Stimulated activated CD4-positive, alpha-beta T cell treated with anti-CD3 and anti-CD28 coated beads, Interleukin-4, amount 100 ng/mL, for 48 hours (primary cell): Measurements from ENCODE around the gene KLK3.
"Not testable (repeated sequence)": the region's sequence is repeated elsewhere in the genome, so short reads cannot be mapped to it uniquely, and the experiment has no call there.

Experiments used
- DNase-seq, 2 donors: peaks; one replicate each; pipeline ENCODE4 v3.0.0-alpha.2; 2020; ENCODE audit warnings: low read depth in 2 of 2

KLK3 gene

DNA sequence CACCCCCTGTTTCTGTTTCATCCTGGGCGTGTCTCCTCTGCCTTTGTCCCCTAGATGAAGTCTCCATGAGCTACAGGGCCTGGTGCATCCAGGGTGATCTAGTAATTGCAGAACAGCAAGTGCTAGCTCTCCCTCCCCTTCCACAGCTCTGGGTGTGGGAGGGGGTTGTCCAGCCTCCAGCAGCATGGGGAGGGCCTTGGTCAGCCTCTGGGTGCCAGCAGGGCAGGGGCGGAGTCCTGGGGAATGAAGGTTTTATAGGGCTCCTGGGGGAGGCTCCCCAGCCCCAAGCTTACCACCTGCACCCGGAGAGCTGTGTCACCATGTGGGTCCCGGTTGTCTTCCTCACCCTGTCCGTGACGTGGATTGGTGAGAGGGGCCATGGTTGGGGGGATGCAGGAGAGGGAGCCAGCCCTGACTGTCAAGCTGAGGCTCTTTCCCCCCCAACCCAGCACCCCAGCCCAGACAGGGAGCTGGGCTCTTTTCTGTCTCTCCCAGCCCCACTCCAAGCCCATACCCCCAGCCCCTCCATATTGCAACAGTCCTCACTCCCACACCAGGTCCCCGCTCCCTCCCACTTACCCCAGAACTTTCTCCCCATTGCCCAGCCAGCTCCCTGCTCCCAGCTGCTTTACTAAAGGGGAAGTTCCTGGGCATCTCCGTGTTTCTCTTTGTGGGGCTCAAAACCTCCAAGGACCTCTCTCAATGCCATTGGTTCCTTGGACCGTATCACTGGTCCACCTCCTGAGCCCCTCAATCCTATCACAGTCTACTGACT, at the start of gene KLK3:
Gene KLK3, plus strand, starts transcription at position 280 of the 775 bp plus-strand sequence. Its CDS starts 41 bp downstream, at position 321.
- no peak for DNase-seq

DNA sequence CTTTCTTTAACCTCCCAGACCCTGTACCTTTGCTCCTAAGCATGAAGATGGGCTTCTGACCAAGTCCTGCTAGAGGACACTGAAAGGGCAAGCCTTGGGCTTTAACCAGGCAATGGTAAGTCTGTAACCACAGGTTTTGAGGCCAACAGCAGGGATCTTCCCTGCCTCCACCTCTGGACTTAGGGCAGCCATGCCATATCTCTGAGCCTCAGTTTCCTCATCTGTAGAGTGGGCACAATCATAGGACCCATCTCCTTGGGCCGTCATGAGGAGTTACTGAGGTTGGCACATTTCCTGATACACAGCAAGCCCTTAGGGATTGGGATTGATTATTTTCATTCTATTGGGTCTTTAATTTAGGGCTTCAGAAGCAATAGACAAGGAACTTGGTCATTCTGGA, 45.9 kb upstream of the KLK3 start:
- DNase-seq: no peak

DNA sequence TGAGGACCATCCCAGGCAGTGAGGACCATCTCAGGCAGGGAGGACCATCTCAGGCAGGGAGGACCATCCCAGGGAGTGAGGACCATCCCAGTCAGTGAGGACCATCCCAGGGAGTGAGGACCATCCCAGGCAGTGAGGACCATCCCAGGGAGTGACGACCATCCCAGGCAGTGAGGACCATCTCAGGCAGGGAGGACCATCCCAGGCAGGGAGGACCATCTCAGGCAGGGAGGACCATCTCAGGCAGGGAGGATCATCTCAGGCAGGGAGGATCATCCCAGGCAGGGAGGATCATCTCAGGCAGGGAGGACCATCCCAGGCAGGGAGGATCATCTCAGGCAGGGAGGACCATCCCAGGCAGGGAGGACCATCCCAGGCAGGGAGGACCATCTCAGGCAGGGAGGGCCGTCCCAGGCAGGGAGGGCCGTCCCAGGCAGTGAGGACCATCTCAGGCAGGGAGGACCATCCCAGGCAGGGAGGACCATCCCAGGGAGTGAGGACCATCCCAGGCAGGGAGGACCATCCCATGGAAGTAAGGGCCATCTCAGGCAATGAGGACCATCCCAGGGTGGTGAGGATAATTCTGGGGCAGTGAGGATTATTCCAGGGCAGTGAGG, 43.0 kb upstream of the KLK3 start:
- DNase-seq: not testable (repeated sequence)

DNA sequence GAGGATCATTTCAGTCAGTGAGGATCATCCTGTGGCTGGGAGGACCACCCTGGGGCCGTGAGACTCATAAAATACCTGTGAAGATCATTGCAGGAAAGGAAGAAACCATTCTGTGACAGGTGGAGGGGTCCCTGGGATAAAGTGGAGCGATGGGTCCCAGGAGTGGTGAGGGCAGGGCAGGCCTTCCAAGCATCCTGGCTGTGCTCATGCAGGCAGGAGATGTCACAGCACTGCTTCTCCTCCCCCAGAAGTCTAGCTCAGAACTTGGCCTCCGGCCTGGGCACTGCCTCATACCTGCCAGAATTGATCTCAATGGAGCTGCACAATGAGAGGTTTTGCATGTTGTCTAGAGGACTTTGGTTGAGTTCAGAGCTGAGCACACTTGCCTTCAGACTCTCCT, 42.2 kb upstream of the KLK3 start:
- no peak for DNase-seq

DNA sequence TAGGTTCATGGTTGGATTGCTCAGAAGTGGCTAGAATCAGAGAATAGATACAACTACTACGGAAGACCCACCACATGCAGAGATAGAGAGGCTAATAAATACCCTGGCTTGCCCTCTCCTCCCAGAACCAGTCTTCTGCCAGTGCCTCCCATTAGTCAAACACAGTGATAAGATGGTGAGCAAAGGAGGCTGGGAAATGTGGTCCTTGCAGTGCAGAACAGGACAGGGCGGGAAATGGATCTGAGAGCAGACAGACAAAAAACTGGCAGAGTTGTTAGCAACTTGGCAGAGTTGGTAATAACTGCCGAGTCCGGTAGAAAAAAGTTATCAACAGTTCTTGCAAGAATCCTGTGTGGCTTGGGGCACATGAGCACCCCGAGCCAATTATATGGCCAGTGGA, 39.8 kb upstream of the KLK3 start:
- DNase-seq: no peak

DNA sequence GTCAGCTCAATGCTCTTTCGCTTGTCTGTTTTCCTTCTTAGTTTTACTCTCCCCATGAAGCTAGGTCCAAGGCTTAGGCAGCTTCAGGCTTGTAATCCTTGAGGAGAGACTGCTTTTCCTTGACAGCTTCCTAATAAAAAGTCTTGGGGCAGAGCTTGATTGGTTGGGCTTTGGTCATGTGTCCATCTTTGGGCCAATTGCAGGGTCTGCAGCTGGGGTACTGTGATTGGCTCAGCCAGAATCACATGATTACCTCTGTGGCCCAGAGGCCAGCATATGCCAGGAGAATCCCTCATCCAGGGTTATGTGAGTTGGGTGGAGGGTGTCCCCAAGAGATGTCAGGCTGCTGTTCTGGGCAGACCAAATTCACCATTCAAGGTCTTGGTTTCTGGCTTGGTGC, 39.3 kb upstream of the KLK3 start:
- no peak for DNase-seq

DNA sequence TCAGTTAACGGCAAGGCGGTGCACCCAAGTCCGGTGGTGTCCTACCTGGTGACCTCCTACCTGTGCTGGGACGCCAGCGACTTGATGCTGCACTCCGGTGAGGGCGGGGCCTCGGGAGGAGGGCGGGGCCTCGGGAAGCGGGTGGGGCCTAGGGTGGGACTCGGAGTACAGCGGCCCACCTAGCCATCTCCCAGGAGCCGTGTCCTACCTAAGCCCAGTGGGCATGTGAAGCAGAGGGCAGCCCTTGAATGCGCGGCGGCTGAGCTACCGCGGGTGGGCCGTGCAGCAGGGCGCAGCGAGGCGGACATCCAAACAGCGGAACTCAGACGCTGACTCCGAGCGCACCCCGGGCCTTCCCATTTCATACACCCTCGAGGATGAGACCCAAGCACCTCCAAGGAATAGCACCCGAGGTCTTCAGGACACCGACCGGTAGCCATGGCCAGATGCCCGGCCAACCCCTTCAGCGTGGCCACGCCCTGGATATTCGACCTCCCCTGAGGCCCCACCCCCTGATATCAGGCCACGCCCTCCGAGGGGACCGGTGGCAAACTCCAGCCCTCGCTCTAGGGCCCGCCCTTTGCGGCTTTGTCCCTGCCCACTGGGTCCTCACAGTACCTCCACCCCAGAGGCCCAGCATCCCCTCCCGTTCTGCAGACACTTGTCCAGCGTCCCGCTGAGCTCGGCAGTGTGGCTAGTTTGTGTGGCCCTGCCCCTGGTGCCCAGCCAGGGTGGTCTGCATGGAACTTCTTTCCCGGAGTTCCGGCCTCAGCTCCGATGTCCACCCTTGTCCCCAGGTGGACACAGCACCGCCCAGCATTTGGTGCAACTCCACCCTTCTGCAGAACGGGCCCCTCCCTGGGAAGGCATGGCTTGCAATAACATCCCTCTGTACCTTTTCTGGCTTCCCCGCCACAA, 36.5 kb upstream of the KLK3 start:
- peak; percentile 59 to 67 for DNase-seq

DNA sequence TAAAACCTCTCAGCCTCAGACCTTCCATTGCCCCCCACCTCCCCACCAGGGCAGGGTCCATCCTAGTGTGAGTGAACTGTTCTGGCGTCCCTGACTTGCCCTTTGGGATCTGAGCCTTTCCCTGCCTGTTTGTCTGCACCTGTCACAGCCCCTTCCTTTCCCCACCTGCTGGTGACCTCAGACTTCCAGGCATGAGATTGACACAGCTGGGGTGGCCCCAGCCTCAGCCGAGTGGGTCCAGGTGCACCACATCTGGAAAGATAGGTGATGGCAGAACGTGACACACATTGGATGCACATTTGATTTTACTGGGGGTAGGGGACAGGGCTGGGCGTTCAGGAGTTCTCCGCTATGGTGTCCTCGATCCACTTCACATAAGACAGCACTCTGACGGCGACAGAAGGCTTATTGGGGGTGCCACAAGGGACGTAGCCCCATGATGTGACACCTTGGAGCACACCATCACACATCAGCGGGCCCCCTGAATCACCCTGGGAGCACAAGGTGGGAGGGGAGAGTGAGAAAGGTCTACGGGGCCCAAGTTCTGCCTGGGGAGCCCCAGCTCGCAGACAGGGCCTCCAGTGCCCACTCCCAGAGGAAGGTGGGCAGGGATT, 35.7 kb upstream of the KLK3 start:
- DNase-seq: no peak

DNA sequence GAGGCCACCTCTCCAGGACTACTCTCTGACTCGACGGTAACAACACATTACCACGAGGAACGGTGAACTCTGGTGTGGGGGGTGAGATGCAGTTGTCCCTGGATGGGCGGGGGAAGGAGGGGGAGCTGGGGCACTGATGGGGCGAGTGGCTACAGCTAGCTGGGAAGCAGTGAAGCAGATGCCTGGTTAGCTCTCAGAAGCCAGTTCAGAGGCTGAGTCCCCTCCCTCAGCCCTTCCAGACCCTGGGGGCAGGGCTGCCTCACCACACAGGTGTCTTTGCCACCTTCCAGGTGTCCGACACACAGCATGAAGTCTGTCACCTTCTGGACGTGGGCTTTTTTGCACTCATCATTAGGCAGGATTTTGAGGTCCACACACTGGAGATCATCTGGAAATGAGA, 35.1 kb upstream of the KLK3 start:
- no peak for DNase-seq

DNA sequence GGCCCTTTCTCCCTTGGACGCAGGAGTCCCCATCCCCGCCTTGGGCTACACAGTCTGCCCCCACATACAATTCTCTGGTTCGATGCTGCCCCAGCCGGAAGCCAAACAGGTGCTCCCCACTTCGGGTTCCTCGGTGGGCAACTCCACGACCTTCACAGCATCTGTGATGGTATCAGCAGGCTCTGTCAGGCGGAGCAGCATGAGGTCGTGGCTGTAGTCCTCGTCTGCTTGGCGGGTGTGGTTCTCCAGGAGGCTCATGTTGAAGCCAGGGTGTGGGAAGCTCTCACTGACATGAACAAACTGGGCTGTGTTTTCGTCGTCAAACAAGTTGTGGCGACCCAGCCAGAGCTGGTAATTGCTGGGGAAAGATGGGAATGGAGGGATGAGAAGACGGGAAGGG, 34.6 kb upstream of the KLK3 start:
- DNase-seq: no peak

DNA sequence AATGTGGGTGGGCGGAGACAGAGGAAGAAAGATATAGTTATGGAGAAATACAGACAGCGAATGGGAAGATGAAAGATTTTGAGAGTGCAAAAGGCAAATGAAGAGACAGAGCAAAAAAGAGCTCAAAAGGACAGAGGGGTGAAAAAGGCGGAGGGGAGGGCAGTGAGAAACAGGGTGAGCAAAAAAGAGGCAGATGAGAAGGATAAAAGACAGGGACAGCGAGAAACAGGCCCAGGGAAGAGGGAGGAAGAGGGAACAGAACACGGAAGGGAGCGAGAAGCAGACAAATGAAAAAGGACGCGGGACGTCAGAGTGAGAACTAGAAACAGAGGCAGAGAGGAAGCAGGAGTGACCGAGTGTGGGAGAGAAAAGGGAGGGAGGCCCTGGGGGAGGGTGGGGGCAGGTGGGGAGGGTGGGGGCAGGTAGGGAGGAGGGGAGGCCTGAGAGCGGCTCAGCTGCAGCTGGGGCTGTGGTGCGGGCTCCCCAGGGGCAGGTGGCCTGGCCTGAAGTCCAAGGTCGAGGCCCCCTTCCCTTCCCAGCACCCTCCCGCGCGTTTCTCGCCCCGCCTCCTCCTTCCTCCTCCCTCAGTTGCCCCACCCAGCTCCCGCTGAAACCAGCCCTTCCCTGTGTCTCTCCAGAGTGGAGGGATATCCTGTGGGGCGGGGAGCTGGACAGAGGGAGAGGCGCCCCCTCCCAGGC, 34.0 kb upstream of the KLK3 start:
- no peak for DNase-seq

DNA sequence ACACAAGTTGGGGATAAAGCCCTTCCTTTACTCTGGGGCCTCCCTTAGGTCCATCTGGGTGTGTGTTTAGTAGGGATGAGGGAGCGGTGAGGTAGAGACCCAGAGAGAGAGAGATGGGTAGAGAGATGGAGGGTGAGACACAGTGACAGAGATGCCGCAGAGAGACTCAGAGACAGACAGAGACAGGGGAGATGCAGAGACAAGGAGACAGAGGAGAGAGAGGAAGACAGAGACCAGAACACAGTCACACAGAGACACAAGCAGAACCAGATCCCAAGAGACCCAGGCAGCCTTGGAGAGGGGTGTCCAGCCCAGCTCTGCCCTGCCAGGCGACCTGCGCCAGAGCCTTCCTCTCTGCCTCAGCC, 33.5 kb upstream of the KLK3 start:
- no peak for DNase-seq

DNA sequence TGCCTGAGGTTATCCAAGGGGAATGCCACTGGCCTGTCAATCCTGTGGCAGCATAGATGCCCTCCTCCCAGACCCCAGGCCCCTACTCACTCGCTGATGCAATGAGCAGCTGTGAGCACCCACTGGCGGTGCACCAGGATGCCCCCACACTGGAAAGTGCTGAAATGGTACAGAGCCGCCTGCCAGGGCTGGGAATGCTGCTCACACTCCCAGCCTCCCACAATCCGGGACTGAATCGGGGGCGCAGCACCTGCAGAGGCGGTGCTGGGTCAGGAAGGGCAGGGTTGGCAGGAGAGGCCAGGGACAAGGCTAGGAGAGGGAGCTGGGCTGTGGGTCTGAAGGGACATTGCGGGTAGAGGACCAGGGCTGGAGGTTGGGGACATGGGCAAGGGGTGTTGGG, 33.1 kb upstream of the KLK3 start:
- DNase-seq: no peak

DNA sequence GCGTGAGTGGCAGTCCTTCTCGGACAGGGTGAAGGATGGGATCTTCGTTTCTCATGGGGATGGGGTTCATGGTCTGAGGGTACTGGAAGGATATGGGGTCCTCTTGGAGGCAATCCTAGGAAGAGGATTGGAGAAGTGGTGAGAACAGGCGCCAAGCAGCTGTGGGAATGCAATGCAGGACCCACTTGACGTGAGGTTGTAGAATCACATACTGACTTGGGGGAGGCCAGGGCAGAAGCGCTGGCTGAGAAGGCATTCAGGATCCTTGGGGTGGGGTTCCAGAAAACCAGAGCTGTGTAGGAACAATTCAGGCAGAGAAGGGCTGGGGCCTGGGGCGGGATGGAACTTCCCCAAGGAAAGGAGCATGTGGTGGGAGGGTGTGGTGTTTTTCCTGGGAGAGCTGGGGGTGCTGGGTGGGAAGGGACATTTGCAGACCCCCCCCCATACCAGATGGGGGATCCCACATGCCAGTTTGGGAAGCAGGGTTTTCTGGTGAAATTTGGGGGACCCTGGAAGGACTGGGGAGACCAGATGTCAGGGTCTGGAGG, 32.0 kb upstream of the KLK3 start:
- no peak for DNase-seq

DNA sequence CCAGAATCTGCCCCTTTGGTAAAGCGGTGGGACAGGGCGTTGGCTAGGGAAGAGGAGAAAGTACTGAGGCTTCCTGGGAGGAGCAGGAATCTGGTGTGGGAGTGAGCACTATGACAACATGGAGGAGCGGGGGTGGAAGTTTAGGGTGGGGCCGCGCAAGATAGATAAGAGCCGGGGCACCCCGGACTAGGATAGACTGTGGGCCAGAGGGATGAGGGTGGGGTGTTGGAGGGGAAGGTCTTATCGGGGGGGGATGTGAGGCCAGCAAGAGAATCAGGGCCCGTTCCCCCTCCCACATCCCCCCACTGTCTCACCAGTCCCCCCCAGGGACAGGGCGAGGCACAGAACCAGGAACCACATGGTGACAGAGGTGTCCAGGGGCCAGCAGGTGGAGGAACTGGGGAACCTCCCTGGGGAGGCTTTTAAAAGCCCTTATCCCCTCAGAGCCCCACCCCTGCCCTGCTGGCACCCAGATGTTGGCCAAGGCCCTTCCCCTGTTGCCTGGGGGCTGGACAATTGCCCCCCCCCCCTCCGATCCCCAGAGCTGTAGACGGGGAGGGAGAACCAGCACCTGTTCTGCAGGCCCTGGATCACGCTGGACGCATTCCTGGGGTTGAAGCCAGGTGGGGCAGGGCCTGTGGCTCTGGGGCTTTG, 31.2 kb upstream of the KLK3 start, which contains the start of gene KLK1:
Gene KLK1, minus strand, starts transcription at position 399 of the 654 bp plus-strand sequence. Its CDS starts 39 bp downstream, at position 360.
- no peak for DNase-seq

DNA sequence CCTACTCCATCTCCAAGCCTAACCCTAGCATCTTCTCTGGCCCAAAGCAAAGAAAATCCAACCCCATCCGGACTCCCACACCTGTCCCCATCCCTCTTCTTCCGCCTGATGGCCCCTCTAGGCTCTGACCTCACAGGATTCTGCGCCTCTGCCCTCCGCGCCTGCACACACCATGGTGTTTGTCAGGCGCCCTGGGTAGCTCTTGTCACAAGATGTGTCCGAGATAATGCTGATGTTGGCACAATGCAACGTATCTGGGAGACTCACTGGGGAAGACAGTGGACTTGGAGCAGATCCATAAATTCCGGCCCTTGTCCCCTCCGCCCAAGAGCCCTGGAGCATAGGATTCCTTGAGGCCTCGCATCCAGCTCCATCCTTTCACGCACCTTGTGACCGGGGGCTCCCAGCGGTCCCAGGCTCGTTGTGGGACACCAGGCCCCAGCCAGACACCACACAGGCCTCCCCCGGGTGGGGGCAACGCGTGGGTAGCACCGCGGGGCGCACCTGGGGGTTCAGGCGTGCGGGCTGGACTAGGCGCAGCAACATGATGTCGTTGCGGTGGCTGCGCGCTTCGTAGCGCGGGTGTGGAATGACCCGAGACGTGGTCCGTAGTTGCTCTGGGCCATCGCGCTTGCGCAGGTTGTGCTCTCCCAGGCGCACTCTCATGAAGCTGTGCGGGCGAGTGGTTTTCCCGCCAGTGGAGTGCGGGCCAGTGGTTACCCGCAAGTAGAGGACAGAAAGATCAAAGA, 28.0 kb upstream of the KLK3 start:
- no peak for DNase-seq

DNA sequence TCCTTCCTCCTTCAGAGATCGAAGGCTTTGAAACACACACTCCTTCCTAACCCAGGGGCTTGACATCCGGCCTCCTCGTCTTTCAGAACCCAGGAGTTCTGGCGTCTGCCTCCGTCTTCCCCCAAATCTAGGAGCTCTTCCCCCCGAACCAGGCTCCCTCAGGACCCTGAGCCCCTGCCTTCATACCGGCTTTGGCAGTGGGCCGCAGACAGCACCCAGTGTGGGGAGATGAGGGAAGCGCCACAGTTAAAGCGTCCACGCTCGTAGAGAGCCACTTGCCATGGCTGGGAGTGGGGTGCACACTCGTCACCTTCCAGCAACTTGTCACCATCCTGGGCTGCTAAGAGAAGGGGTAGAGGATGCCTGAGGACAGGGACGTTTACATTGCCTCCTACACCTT, 27.2 kb upstream of the KLK3 start:
- no peak for DNase-seq

DNA sequence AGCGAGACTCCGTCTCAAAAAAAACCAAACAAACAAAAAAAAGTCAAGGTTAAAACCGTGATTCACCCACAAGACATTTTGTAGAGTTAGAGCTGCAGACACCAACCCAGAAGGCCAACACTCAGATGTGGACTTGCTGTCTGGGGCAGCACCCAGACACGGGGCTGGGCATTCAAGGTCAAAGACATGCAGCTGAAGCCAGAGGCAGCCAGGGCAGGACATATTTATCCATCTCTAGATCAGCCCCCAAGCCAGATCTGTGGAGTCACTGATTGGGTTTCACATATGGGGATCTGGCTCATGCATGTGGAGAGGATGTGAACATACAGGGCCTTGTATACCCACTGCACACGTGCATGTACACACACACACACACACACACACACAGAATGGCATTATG, 24.9 kb upstream of the KLK3 start:
- DNase-seq: no peak

DNA sequence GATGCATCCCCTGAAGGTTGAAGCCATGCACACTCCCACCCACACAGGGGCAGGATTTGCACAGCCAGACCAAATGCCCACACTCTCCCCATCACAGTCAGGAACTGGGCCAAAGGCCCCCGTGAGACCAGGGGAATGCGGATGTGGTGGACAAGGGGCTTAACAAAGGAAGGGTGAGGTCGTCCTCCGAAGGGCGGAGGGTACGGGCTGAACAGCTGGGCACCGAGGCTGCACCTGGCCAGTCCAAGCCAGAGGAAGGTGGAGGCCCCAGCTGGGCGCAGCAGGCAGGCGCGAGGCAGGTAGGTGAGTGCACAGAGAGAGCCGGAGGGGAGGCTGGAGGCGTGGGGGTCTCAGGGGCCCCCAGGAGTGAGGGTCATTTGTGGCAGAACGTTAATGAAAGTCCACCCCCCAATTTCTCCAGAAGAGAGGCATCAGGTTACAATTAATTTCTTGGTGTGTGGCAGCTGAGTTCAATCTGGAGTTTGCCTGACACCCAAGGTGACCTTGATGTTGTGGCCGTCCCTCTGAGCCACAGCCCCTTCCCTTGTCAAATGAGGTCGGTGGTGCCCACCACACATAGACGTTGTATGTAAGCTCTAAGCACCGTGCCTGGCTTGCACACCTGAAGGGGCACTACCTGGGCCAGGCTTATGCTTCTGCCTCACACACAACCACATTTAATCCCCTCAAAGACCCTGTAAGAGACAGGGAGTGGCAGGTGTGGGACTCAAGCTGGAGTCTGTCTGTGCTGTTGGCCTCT, 24.3 kb upstream of the KLK3 start:
- no peak for DNase-seq
